ENCODE measurements around the gene VIL1.
A peak's percentile ranks its signal among the peaks of the same experiment; 100 is the strongest.

The VIL1 gene

GRCh38 chr2:218427741-218428140 lies 8.8 kb downstream of the VIL1 start:
- Histone ChIP-seq H3K4me1 (ENCODE audit: control insufficient read depth, insufficient read depth, low read length) (no peaks in the 10 kb centered on the region), H3K9me3 (ENCODE audit: control insufficient read depth, insufficient read depth, low read depth, low read length) (no peaks in the 10 kb centered on the region), H3K27ac (ENCODE audit: extremely low read depth, low read depth, low read length) (no peak overlapping the region), H3K36me3 (ENCODE audit: control insufficient read depth in 2 of 2, insufficient read depth in 1 of 2, low read length in 2 of 2) (no peaks in the 10 kb centered on the region), H3K4me3 (ENCODE audit: low read depth, low read length) (no peak overlapping the region)
- CTCF ChIA-PET, result no interaction called here
- POLR2A ChIA-PET, result interaction anchor here (0.6 kb wide), 1 partner anchor 14 kb away, joined by 10 read pairs; no protein-coding TSS in a partner anchor
- TF ChIP-seq HIC1 (tag by site-specific recombination; IDR thresholded peaks at IDR 0.05) (no peak), ZNF114 (tag by site-specific recombination; IDR thresholded peaks at IDR 0.05) (no peak), ZNF501 (tag by site-specific recombination; IDR thresholded peaks at IDR 0.05) (no peak), RBAK (tag by site-specific recombination; IDR thresholded peaks at IDR 0.05) (no peak), ZNF580 (tag by site-specific recombination; IDR thresholded peaks at IDR 0.05) (no peak), ZNF692 (tag by site-specific recombination; IDR thresholded peaks at IDR 0.05) (no peak)

- POLR2A ChIA-PET, result no interaction called here
- TF ChIP-seq ZFP37 (tag by site-specific recombination; IDR thresholded peaks at IDR 0.05), result no peak
- TF ChIP-seq ZNF16 (tag by site-specific recombination; IDR thresholded peaks at IDR 0.05; ENCODE audit: low read depth), result no peak
- no peak for TF ChIP-seq ZNF132 (tag by site-specific recombination; IDR thresholded peaks at IDR 0.05; ENCODE audit: borderline replicate concordance)
- no peak for TF ChIP-seq ZNF274 (IDR thresholded peaks at IDR 0.05; ENCODE audit: low read length)
- TF ChIP-seq ZNF274 (tag by site-specific recombination; IDR thresholded peaks at IDR 0.05; ENCODE audit: borderline replicate concordance), result no peak
- no peak for TF ChIP-seq GLIS1 (tag by site-specific recombination; IDR thresholded peaks at IDR 0.05)
- Histone ChIP-seq H3K36me3 (ENCODE audit: control insufficient read depth in 2 of 2, insufficient read depth in 1 of 2, low read length in 2 of 2) (no peaks in the 10 kb centered on the region), H3K4me1 (ENCODE audit: control insufficient read depth, insufficient read depth, low read length) (no peaks in the 10 kb centered on the region), H3K4me3 (ENCODE audit: low read depth, low read length) (no peak overlapping the region), H3K9me3 (ENCODE audit: control insufficient read depth, insufficient read depth, low read depth, low read length) (no peaks in the 10 kb centered on the region), H3K27ac (ENCODE audit: extremely low read depth, low read depth, low read length) (no peak overlapping the region)
- CTCF ChIA-PET, result interaction anchor here (0.9 to 1.2 kb wide), 2 partner anchors 32 to 128 kb away, joined by 3 to 5 read pairs; no protein-coding TSS in a partner anchor
Observed at GRCh38 chr2:218428846-218429558, 10.1 kb downstream of the VIL1 start.

- Histone ChIP-seq H3K4me1 (ENCODE audit: control insufficient read depth, insufficient read depth, low read length) (no peaks in the 10 kb centered on the region), H3K4me3 (ENCODE audit: low read depth, low read length) (no peak overlapping the region), H3K27ac (ENCODE audit: extremely low read depth, low read depth, low read length) (no peak overlapping the region), H3K36me3 (ENCODE audit: control insufficient read depth in 2 of 2, insufficient read depth in 1 of 2, low read length in 2 of 2) (no peaks in the 10 kb centered on the region), H3K9me3 (ENCODE audit: control insufficient read depth, insufficient read depth, low read depth, low read length) (no peaks in the 10 kb centered on the region)
- TF ChIP-seq INSM2 (tag by site-specific recombination; IDR thresholded peaks at IDR 0.05) (no peak), ZNF398 (tag by site-specific recombination; IDR thresholded peaks at IDR 0.05) (peak; percentile 81)
- ChIA-PET POLR2A (no interaction called here), CTCF (interaction anchor here (0.9 to 1.5 kb wide), 2 partner anchors 129 to 157 kb away, joined by 3 read pairs; no protein-coding TSS in a partner anchor)
Observed at GRCh38 chr2:218429911-218430692, 11.2 kb downstream of the VIL1 start.
